Measurements from ENCODE around the gene MTHFD1L. TPM values are rescaled to one million over a fixed set of nuclear protein-coding genes. Genes with fewer than 3 reads are reported as not detected.
A peak's percentile ranks its signal among the peaks of the same experiment; 100 is the strongest.

Gene MTHFD1L
- total and polyA plus RNA-seq, 2 of the 4 experiments (the other 2 are of a cell fraction), result 43.5 to 53.2 TPM

- Histone ChIP-seq H3K14ac (replicated peaks; ENCODE audit: low read depth, low read length) (no peak overlapping the region), H3K56ac (ENCODE audit: extremely low read depth, insufficient read depth, low read length) (no peak overlapping the region), H4K91ac (ENCODE audit: insufficient read depth, low read depth, low read length) (no peak overlapping the region), H3K23ac (ENCODE audit: low read depth, low read length) (no peak overlapping the region), H3K4me2 (ENCODE audit: low read depth, low read length) (no peak overlapping the region), H2BK20ac (ENCODE audit: low read depth, low read length) (no peak overlapping the region), H3K4me1 (ENCODE audit: control insufficient read depth, insufficient read depth, low read length) (peaks cover 3% of the 10 kb centered on the region), H3K18ac (ENCODE audit: low read depth, low read length) (peak overlapping the region; percentile 16; the same call in 1 of the 2 replicates), H3K4me3 (ENCODE audit: insufficient read depth, low read depth, low read length) (no peak overlapping the region), H3K36me3 (ENCODE audit: control insufficient read depth, insufficient read depth, low read length) (peaks cover 7% of the 10 kb centered on the region), H2AFZ (replicated peaks; ENCODE audit: low read length, poor library complexity) (no peak overlapping the region), H3K9ac (ENCODE audit: low read depth, low read length) (no peak overlapping the region), H4K5ac (ENCODE audit: low read depth, low read length) (0 out of 2 replicates have a peak overlapping the region, but pooled peaks have one; percentile 36), H3K27ac (ENCODE audit: insufficient read depth, low read length) (peak overlapping the region; percentile 52; the same call in 1 of the 2 replicates), H2AK9ac (replicated peaks; ENCODE audit: low read depth, low read length, poor library complexity) (no peak overlapping the region), H2BK5ac (ENCODE audit: low read depth, low read length, poor library complexity, severe bottlenecking) (peak overlapping the region; percentile 17), H3K27me3 (ENCODE audit: control insufficient read depth, insufficient read depth, low read length) (no peaks in the 10 kb centered on the region), H2BK120ac (ENCODE audit: low read depth, low read length) (no peak overlapping the region), H4K8ac (ENCODE audit: low read depth in 2 of 2, low read length in 2 of 2) (peak overlapping the region in 1 of 2 experiments; percentile 43; a peak in 2 of 4 replicates), H4K20me1 (ENCODE audit: insufficient read depth, low read length) (peaks cover 10% of the 10 kb centered on the region; the same call in 1 of the 2 replicates), H3K9me1 (ENCODE audit: insufficient read depth, low read length) (peaks cover 8% of the 10 kb centered on the region; the same call in 1 of the 2 replicates), H2AK5ac (ENCODE audit: low read depth, low read length) (no peak overlapping the region), H2BK15ac (ENCODE audit: low read depth, low read length) (no peak overlapping the region; the same call in 2 of the 3 replicates), H3K4ac (ENCODE audit: low read depth, low read length) (no peak overlapping the region), H3K79me1 (ENCODE audit: low read depth in 1 of 2, low read length in 2 of 2) (peaks cover 2 to 58% of the 10 kb centered on the region in 2 experiments; a peak in 3 of 4 replicates), H3K9me3 (ENCODE audit: control insufficient read depth, insufficient read depth, low read length) (no peaks in the 10 kb centered on the region)
- no TSS peak for BruUV-seq (replicated peaks)
- no peak for ATAC-seq (ENCODE audit: low read depth)
- no peak for DNase-seq
- no peak for TF ChIP-seq RCOR1 (IDR thresholded peaks at IDR 0.05; ENCODE audit: insufficient replicate concordance, low read length)
- TF ChIP-seq USF2 (IDR thresholded peaks at IDR 0.05; ENCODE audit: low read depth, low read length), result no peak
- no peak for TF ChIP-seq RFX5 (IDR thresholded peaks at IDR 0.05; ENCODE audit: low read depth, low read length)
- no peak for TF ChIP-seq MAFK (IDR thresholded peaks at IDR 0.05; ENCODE audit: low read depth, low read length)
- TF ChIP-seq BHLHE40 (IDR thresholded peaks at IDR 0.05; ENCODE audit: low read depth, low read length), result no peak
- TF ChIP-seq RAD21 (IDR thresholded peaks at IDR 0.05; ENCODE audit: low read length), result no peak
- no peak for TF ChIP-seq MXI1 (IDR thresholded peaks at IDR 0.05; ENCODE audit: borderline replicate concordance, low read depth, low read length)
- TF ChIP-seq POLR2A (IDR thresholded peaks at IDR 0.05; ENCODE audit: low read depth, low read length), result no peak
- no peak for TF ChIP-seq CHD1 (IDR thresholded peaks at IDR 0.05; ENCODE audit: low read depth, low read length)
- ChIA-PET POLR2A (ENCODE audit: unreplicated experiment) (no interaction called here), CTCF (no interaction called here)
- in situ Hi-C loops (cut with MboI; ENCODE audit: low sequenced_read_pairs) (no loop called here), intact Hi-C loops (cut with micrococcal nuclease) (no loop called here), dilution Hi-C loops (cut with HindIII; ENCODE audit: low sequenced_read_pairs, unreplicated experiment) (no loop called here)
- WGBS, 2 experiments (ENCODE audit: extremely low coverage in 2 of 2, insufficient read length in 1 of 2), result 100% methylated on average over 3 of the region's 5 CpGs; no CpG with 5 or more reads in 1 of the 2 experiments
Measured at GRCh38 chr6:150868759-150869158, 3.3 kb downstream of the MTHFD1L start.
